K562 (cell line): ENCODE measurements around the gene STT3B.

Experiments
- CTCF ChIP-seq, 3 experiments: IDR thresholded peaks in 2 of 3; conservative IDR thresholded peaks in 1 of 3; 2 replicates each; pipeline ENCODE4 v1.5.1; 2011 to 2012; ENCODE audit warnings: low read length in 3 of 3, mild to moderate bottlenecking in 3 of 3, control low read depth in 2 of 3, improper control_type of control experiment in 1 of 3, inconsistent platforms in 1 of 3, low read depth in 1 of 3, mixed read lengths in 1 of 3, moderate library complexity in 1 of 3; ENCODE audit not compliant: insufficient read depth in 2 of 3
- EP300 ChIP-seq: IDR thresholded peaks from 2 replicates; pipeline ENCODE4 v1.6.1; 2012; ENCODE audit warnings: low read length, improper control_type of control experiment
- EZH2 ChIP-seq: IDR thresholded peaks from 2 replicates; pipeline ENCODE4 v1.6.1; 2012; ENCODE audit warnings: low read depth, mild to moderate bottlenecking, inconsistent platforms, low read length, borderline replicate concordance
- HNRNPLL ChIP-seq: fragments of 200-400 bp; formaldehyde crosslinking; IDR thresholded peaks from 2 replicates; pipeline ENCODE4 v1.6.1; 2017; ENCODE audit warnings: low read length, low read depth, mild to moderate bottlenecking; ENCODE audit not compliant: poor library complexity, severe bottlenecking
- MXI1 ChIP-seq: IDR thresholded peaks from 2 replicates; pipeline ENCODE4 v1.6.1; 2011; ENCODE audit warnings: low read depth, mild to moderate bottlenecking, improper control_type of control experiment, low read length
- POLR2AphosphoS5 ChIP-seq: IDR thresholded peaks from 2 replicates; pipeline ENCODE4 v1.6.1; 2011; ENCODE audit warnings: mild to moderate bottlenecking, low read depth, low read length, moderate library complexity; ENCODE audit not compliant: control insufficient read depth, insufficient read depth
- RFX5 ChIP-seq: IDR thresholded peaks from 2 replicates; pipeline ENCODE4 v1.6.1; 2011; ENCODE audit warnings: low read depth, mild to moderate bottlenecking, improper control_type of control experiment, low read length
- SIN3B ChIP-seq: fragments of 450-650 bp; IDR thresholded peaks from 2 replicates; pipeline ENCODE4 v1.6.1; 2017; ENCODE audit warnings: low read depth, mild to moderate bottlenecking, moderate library complexity
- ZBTB49 ChIP-seq: sonication (generic); formaldehyde crosslinking; IDR thresholded peaks from 2 replicates; pipeline ENCODE4 v1.8.0; 2022; ENCODE audit warnings: missing genetic modification reagents, mild to moderate bottlenecking, borderline replicate concordance
- ZFX ChIP-seq: sonication (generic); formaldehyde crosslinking; IDR thresholded peaks from 2 replicates; pipeline ENCODE4 v1.8.0; 2022; ENCODE audit warnings: mild to moderate bottlenecking, missing genetic modification reagents, moderate library complexity
- ZNF232 ChIP-seq: sonication (generic); formaldehyde crosslinking; IDR thresholded peaks from 2 replicates; pipeline ENCODE4 v1.8.0; 2022; ENCODE audit warnings: mild to moderate bottlenecking, missing genetic modification reagents

DNA sequence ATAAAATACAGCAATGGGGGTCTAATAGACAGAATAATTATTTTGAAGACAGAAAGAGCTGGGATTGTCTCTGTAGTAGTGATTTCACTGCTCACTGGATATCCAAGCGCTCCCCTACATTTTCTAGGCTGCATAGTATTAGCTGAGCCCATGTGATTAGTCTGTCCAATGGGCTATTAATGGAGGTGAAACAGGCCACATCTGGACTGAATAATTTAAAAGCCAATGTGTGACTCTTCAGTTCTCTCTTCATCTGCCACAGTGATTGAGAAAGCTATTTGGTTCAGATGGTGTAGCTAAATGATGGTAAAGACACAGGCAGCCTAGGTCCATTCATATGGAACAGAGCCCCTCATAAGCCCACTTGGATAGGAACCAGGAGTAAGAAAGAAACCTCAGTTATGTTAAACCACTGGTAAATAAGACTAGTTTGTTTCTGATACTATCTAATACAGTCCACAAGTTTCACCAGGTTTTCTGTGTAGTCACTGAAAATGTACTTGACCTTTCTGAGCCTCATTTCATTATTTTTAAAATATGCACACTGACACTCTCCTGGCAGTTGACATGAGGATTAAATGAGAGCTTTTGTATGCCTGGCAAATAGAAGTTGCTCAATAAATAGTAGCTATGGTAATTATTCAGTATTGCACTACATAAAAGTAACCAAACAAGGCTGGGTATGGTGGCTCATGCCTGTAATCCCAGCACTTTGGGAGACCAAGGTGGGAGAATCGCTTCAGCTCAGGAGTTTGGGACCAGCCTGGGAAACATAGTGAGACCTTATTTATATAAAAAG lies 17.0 kb upstream of the STT3B start:
- TF ChIP-seq RFX5: no peak
- TF ChIP-seq ZBTB49 (CRISPR knock-in tag): no peak
- no peak for TF ChIP-seq ZNF232 (CRISPR knock-in tag)
- no peak for TF ChIP-seq POLR2AphosphoS5
- no peak for TF ChIP-seq SIN3B
- TF ChIP-seq EZH2: no peak
- TF ChIP-seq EP300: no peak
- no peak for TF ChIP-seq HNRNPLL
- no peak for TF ChIP-seq CTCF (IDR thresholded peaks at IDR 0.05 in 2 of 3, conservative IDR thresholded peaks at IDR 0.05 in 1 of 3; ENCODE audit: insufficient read depth in 2 of 3, low read depth in 1 of 3, low read length in 3 of 3)
- no peak for TF ChIP-seq MXI1
- no peak for TF ChIP-seq ZFX (CRISPR knock-in tag)
